ENCODE measurements around the gene CAMTA1. TPM values are rescaled to one million over a fixed set of nuclear protein-coding genes. Genes with fewer than 3 reads are reported as not detected.
A peak's percentile ranks its signal among the peaks of the same experiment; 100 is the strongest.
"Not testable (repeated sequence)": the region's sequence is repeated elsewhere in the genome, so short reads cannot be mapped to it uniquely, and the experiment has no call there.

Gene CAMTA1
- total RNA-seq, 1 donor from 2014 or later: 99.0 TPM

DNA sequence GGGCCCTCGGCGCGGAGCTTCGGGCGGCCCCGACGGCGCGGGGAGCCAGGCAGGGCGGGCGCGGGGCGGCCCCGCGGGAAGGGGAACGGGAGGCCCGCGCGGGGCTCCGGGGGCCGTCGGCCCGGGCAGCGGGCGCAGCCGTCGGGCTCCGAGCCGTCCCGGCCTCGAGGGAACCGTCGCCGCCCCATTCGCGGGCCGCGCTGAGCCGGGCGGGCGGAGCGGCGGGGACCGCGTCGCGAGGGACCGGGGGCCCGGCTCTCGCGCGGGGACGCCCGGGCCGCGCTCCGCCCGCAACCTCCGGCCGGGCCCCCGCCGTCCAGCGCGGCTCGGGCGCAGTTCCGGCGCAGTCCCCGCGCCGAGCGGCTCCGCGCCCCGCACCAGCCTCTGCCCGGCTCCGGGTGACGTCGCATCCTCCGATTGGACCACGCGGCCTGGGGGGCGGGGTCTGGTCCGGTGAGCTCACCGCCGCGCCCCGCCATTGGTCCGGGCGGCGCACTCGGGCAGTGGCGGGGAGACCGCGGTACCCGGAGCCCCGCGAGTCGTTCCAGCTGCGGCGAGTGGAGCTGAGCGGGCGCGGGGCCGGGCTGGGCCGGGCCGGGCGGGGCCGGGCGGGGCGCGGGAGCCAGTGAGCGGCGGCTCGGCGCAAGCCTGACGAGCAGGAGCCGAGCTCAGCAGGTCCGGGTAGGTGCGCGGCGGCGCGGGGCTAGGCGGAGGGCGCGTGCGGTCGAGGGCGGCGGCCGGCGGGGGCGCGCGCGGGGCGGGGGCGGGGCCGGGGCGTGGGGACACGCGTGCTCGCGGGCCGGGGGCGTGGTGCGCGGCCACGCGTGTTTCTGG, 919.2 kb downstream of the CAMTA1 start:
- TF ChIP-seq, protein P1, sequence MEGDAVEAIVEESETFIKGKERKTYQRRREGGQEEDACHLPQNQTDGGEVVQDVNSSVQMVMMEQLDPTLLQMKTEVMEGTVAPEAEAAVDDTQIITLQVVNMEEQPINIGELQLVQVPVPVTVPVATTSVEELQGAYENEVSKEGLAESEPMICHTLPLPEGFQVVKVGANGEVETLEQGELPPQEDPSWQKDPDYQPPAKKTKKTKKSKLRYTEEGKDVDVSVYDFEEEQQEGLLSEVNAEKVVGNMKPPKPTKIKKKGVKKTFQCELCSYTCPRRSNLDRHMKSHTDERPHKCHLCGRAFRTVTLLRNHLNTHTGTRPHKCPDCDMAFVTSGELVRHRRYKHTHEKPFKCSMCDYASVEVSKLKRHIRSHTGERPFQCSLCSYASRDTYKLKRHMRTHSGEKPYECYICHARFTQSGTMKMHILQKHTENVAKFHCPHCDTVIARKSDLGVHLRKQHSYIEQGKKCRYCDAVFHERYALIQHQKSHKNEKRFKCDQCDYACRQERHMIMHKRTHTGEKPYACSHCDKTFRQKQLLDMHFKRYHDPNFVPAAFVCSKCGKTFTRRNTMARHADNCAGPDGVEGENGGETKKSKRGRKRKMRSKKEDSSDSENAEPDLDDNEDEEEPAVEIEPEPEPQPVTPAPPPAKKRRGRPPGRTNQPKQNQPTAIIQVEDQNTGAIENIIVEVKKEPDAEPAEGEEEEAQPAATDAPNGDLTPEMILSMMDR (IDR thresholded peaks at IDR 0.05; ENCODE audit: unreplicated experiment): no peak
- DNase-seq (ENCODE audit: low spot score, unreplicated experiment): peak; percentile 96
- H3K27ac Mint-ChIP-seq: no peak overlapping the region
- peaks cover 7% of the 10 kb centered on the region for H3K4me1 Mint-ChIP-seq (ENCODE audit: low read depth)
- peaks cover 36% of the 10 kb centered on the region for H3K27me3 Mint-ChIP-seq
- H3K4me3 Mint-ChIP-seq (ENCODE audit: low read depth): peak overlapping the region; percentile 79
- H3K36me3 Mint-ChIP-seq (ENCODE audit: insufficient read depth): peaks cover 5% of the 10 kb centered on the region
- H3K9me3 Mint-ChIP-seq (ENCODE audit: low read depth): peaks cover 4% of the 10 kb centered on the region

DNA sequence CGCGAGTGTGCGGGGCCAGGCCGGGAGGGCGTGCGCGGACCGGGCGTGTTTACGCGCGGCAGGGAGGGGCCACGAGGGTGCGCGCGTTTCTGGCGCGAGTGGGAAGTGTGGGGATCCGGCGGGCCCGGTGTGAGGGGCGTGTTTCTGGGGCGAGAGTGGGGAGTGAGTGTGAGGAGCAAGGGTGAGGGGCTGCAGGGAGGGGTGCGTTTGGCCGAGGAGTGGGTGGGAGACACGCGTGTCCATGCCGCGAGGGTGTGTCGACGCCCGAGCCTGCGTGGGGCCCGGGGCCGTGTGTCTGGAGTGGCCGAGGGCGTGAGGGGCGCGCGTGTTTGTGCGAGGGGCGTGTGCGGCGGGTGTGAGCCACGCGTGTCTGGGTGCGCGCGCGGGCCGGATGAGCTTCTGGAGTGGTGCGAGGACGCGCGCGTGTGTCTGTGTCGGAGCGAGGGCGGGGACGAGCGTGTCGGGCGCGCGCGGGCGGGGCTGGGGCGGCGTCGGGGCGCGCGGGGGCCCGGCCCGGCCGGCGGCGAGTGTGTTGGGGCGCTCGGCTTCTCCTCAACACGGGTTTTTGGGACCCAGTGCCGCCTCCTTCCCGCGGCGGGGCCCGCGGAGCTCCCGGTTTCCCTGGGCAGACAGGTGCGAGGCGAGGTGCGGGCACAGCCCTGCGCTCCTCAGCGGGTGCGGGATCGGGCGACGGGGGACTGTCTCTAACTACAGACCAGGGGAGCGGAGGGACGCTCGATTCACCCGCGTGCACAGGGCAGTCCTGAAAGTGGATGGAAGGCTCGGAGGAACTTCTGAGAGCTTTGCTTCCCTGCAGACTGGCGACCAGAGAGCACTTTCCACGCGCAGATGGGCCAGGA, 920.0 kb downstream of the CAMTA1 start:
- Mint-ChIP-seq H3K27ac (peak overlapping the region; percentile 69), H3K36me3 (ENCODE audit: insufficient read depth) (peaks cover 4% of the 10 kb centered on the region)
- no peak for DNase-seq (ENCODE audit: low spot score, unreplicated experiment)

DNA sequence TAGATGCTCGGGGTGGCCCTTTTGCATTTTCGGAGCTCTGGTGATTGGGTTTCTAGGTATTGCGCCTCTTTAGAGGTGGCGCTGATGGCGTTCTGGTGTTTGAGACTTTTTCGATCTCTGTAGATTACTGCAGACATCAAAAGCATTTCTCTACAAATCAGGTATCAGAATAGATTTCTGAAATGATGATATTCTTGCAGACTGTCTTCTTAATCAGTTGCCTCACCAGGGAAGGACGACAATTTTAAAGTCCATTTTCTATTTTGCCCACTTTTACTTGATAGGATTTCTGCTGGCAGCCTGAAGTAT, 920.6 kb downstream of the CAMTA1 start:
- peaks cover 3% of the 10 kb centered on the region for H3K36me3 Mint-ChIP-seq (ENCODE audit: insufficient read depth)
- H3K4me3 Mint-ChIP-seq (ENCODE audit: low read depth): peak overlapping the region; percentile 79
- peak overlapping the region; percentile 69 for H3K27ac Mint-ChIP-seq
- peaks cover 36% of the 10 kb centered on the region for H3K27me3 Mint-ChIP-seq
- peaks cover 7% of the 10 kb centered on the region for H3K4me1 Mint-ChIP-seq (ENCODE audit: low read depth)
- TF ChIP-seq, protein P1 (IDR thresholded peaks at IDR 0.05; ENCODE audit: unreplicated experiment): no peak
- no peak for DNase-seq (ENCODE audit: low spot score, unreplicated experiment)
- no peaks in the 10 kb centered on the region for H3K9me3 Mint-ChIP-seq (ENCODE audit: low read depth)

More for the DNA sequence above, 920.0 kb downstream of the CAMTA1 start:
- H3K27me3 Mint-ChIP-seq: peaks cover 36% of the 10 kb centered on the region
- H3K4me1 Mint-ChIP-seq (ENCODE audit: low read depth): peaks cover 7% of the 10 kb centered on the region
- TF ChIP-seq, protein P1 (IDR thresholded peaks at IDR 0.05; ENCODE audit: unreplicated experiment): no peak
- H3K9me3 Mint-ChIP-seq (ENCODE audit: low read depth): peaks cover 1% of the 10 kb centered on the region
- H3K4me3 Mint-ChIP-seq (ENCODE audit: low read depth): peak overlapping the region; percentile 79

DNA sequence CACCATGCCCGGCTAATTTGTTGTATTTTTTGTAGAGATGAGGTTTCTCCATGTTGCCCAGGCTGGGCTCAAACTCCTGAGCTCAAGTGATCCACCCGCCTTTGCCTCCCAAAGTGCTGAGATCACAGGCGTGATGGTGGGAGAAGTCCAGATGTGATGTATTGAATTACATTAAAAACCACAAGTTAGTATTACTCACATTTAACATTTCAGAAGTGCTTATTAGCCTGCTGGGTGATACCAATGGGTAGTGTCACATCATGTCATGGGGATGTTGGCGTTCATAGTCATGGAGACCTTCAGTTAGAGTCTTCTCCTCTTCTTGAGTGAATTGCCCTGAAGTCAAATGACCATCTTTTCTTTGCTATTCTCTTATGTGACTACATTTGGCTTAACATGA, 922.3 kb downstream of the CAMTA1 start:
- Mint-ChIP-seq H3K4me3 (ENCODE audit: low read depth) (no peak overlapping the region), H3K9me3 (ENCODE audit: low read depth) (no peaks in the 10 kb centered on the region), H3K27ac (no peak overlapping the region), H3K27me3 (peaks cover 20% of the 10 kb centered on the region), H3K4me1 (ENCODE audit: low read depth) (peaks cover 7% of the 10 kb centered on the region), H3K36me3 (ENCODE audit: insufficient read depth) (peaks cover 3% of the 10 kb centered on the region)
- TF ChIP-seq, protein P1 (IDR thresholded peaks at IDR 0.05; ENCODE audit: unreplicated experiment): no peak
- DNase-seq (ENCODE audit: low spot score, unreplicated experiment): no peak

DNA sequence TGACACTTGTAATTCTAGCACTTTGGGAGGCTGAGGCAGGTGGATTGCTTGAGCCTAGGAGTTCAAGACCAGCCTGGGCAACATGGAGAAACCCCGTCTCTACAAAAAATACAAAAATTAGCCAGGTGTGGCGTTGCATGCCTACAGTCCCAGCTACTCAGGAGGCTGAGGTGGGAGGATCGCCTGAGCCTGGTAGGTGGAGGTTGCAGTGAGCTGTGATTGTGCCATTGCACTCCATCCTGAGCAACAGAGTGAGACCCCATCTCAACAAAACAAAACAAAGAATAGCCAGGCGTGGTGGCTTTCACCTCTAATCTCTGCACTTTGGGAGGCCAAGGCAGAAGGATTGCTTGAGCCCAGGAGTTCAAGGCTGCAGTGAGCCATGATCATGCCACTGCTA, 922.8 kb downstream of the CAMTA1 start:
- peaks cover 15% of the 10 kb centered on the region for H3K27me3 Mint-ChIP-seq
- H3K9me3 Mint-ChIP-seq (ENCODE audit: low read depth); H3K27ac Mint-ChIP-seq; H3K4me3 Mint-ChIP-seq (ENCODE audit: low read depth); H3K36me3 Mint-ChIP-seq (ENCODE audit: insufficient read depth); DNase-seq (ENCODE audit: low spot score, unreplicated experiment); H3K4me1 Mint-ChIP-seq (ENCODE audit: low read depth): not testable (repeated sequence)

Measured in progenitor cell of endocrine pancreas (in vitro differentiated cells).